Tibial nerve (tissue), 4 donors: ENCODE data around the gene COL1A2.

Experiments used
- EP300 ChIP-seq, 2 donors: sonication (generic); formaldehyde crosslinking; IDR thresholded peaks; one replicate each; pipeline ENCODE4 v1.6.1; 2017; ENCODE audit warnings: antibody characterized with exemption in 2 of 2, mild to moderate bottlenecking in 1 of 2
- POLR2A ChIP-seq, 2 donors: fragments of 450-650 bp; IDR thresholded peaks; one replicate each; pipeline ENCODE4 v1.6.1; 2017; ENCODE audit warnings: antibody characterized with exemption in 2 of 2, mild to moderate bottlenecking in 2 of 2, moderate library complexity in 2 of 2
- TF ChIP-seq, protein P1 (sequence below), 5 experiments: fragments of 200-600 bp in 3 of 5; fragments of 450-650 bp in 2 of 5; sonication (generic) in 3 of 5; IDR thresholded peaks; one replicate each; pipeline ENCODE4 v1.5.1; 2016 to 2019; ENCODE audit warnings: antibody characterized with exemption in 5 of 5, mild to moderate bottlenecking in 3 of 5, moderate library complexity in 2 of 5

GRCh38 chr7:94397722-94398121 is 3.0 kb downstream of the COL1A2 start:
- TF ChIP-seq EP300 (IDR thresholded peaks at IDR 0.05): no peak
- TF ChIP-seq, protein P1, sequence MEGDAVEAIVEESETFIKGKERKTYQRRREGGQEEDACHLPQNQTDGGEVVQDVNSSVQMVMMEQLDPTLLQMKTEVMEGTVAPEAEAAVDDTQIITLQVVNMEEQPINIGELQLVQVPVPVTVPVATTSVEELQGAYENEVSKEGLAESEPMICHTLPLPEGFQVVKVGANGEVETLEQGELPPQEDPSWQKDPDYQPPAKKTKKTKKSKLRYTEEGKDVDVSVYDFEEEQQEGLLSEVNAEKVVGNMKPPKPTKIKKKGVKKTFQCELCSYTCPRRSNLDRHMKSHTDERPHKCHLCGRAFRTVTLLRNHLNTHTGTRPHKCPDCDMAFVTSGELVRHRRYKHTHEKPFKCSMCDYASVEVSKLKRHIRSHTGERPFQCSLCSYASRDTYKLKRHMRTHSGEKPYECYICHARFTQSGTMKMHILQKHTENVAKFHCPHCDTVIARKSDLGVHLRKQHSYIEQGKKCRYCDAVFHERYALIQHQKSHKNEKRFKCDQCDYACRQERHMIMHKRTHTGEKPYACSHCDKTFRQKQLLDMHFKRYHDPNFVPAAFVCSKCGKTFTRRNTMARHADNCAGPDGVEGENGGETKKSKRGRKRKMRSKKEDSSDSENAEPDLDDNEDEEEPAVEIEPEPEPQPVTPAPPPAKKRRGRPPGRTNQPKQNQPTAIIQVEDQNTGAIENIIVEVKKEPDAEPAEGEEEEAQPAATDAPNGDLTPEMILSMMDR (IDR thresholded peaks at IDR 0.05): no peak
- no peak for TF ChIP-seq POLR2A (IDR thresholded peaks at IDR 0.05)
